SU-DHL-6 (cell line): Measurements from ENCODE around the gene PPFIBP2.

Source experiments
- H2AFZ ChIP-seq: fragments of 200-600 bp; sonication (generic); 2 replicates; pipeline ENCODE4 v1.6.1; 2014; ENCODE audit warnings: low read depth, mild to moderate bottlenecking, moderate library complexity, mixed read lengths, antibody characterized with exemption, low read length; ENCODE audit not compliant: severe bottlenecking
- H3F3A ChIP-seq: fragments of 200-600 bp; shearing (Covaris generic); 2 replicates; pipeline ENCODE4 v1.6.0; 2016; ENCODE audit warnings: antibody characterized with exemption, mild to moderate bottlenecking; ENCODE audit not compliant: insufficient read depth
- H3K27ac ChIP-seq: fragments of 200-600 bp; sonication (generic); 2 replicates; pipeline ENCODE4 v1.5.1; 2016; ENCODE audit warnings: low read depth, mild to moderate bottlenecking, low read length, moderate library complexity, mixed read lengths
- H3K27me3 ChIP-seq: fragments of 200-600 bp; sonication (generic), shearing (Covaris generic); 2 replicates; pipeline ENCODE4 v1.6.0; 2014; ENCODE audit warnings: mild to moderate bottlenecking, low read length
- H3K36me3 ChIP-seq: fragments of 200-600 bp; sonication (generic); 2 replicates; pipeline ENCODE4 v1.6.1; 2014; ENCODE audit warnings: mild to moderate bottlenecking, low read length, mixed read lengths
- H3K4me2 ChIP-seq: fragments of 300-600, 200-600 bp; shearing (Covaris generic), sonication (generic); 2 replicates; pipeline ENCODE4 v1.6.0; 2014; ENCODE audit warnings: low read length, low read depth, mild to moderate bottlenecking; ENCODE audit not compliant: poor library complexity, severe bottlenecking
- H3K4me3 ChIP-seq: fragments of 200-600 bp; sonication (generic); 2 replicates; pipeline ENCODE4 v1.5.1; 2014; ENCODE audit warnings: antibody characterized with exemption, low read length, mild to moderate bottlenecking, mixed read lengths; ENCODE audit not compliant: insufficient read depth, poor library complexity, severe bottlenecking
- H3K79me2 ChIP-seq: fragments of 200-600 bp; sonication (generic); 2 replicates; pipeline ENCODE4 v1.6.1; 2014; ENCODE audit warnings: mild to moderate bottlenecking, low read length, moderate library complexity; ENCODE audit not compliant: insufficient read depth
- H3K9ac ChIP-seq: fragments of 200-600 bp; sonication (generic); 2 replicates; pipeline ENCODE4 v1.7.0; 2014; ENCODE audit warnings: mild to moderate bottlenecking, low read length
- H3K9me2 ChIP-seq: fragments of 200-600 bp; sonication (generic); replicated peaks from 2 replicates; pipeline ENCODE4 v1.6.1; 2014; ENCODE audit warnings: low read length; ENCODE audit not compliant: insufficient read depth
- H3K9me3 ChIP-seq: fragments of 200-600 bp; sonication (generic); 2 replicates; pipeline ENCODE4 v1.6.1; 2014; ENCODE audit warnings: low read length, mixed read lengths; ENCODE audit not compliant: insufficient read depth
- H4K20me1 ChIP-seq: fragments of 200-600 bp; sonication (generic); 2 replicates; pipeline ENCODE4 v1.6.1; 2014; ENCODE audit warnings: low read depth, mild to moderate bottlenecking, antibody characterized with exemption, low read length, moderate library complexity, mixed read lengths
- CTCF ChIP-seq: fragments of 200-600 bp; sonication (generic); IDR thresholded peaks from one replicate; pipeline ENCODE4 v1.5.1; 2017; ENCODE audit warnings: antibody characterized with exemption, mild to moderate bottlenecking, low read length, moderate library complexity; ENCODE audit not compliant: insufficient read depth, poor library complexity, severe bottlenecking
- EZH2phosphoT487 ChIP-seq: fragments of 200-600 bp; sonication (generic), shearing (Covaris generic); conservative IDR thresholded peaks from 2 replicates; pipeline ENCODE4 v1.6.1; 2018; ENCODE audit warnings: mild to moderate bottlenecking, antibody characterized with exemption, low read length, moderate library complexity, mixed read lengths

PPFIBP2 gene

GRCh38 chr11:7587712-7588111 is 73.9 kb downstream of the PPFIBP2 start:
- no peak overlapping the region for H2AFZ ChIP-seq
- H3K36me3 ChIP-seq: no peaks in the 10 kb centered on the region
- no peak for TF ChIP-seq CTCF
- TF ChIP-seq EZH2phosphoT487: no peak
- H3K9me2 ChIP-seq: no peaks in the 10 kb centered on the region
- no peak overlapping the region for H3K4me2 ChIP-seq
- no peaks in the 10 kb centered on the region for H3F3A ChIP-seq
- H3K79me2 ChIP-seq: no peaks in the 10 kb centered on the region
- H4K20me1 ChIP-seq: no peaks in the 10 kb centered on the region
- H3K4me3 ChIP-seq: no peak overlapping the region
- no peaks in the 10 kb centered on the region for H3K9me3 ChIP-seq
- no peaks in the 10 kb centered on the region for H3K27me3 ChIP-seq
- H3K9ac ChIP-seq: no peak overlapping the region
- no peak overlapping the region for H3K27ac ChIP-seq

DNA sequence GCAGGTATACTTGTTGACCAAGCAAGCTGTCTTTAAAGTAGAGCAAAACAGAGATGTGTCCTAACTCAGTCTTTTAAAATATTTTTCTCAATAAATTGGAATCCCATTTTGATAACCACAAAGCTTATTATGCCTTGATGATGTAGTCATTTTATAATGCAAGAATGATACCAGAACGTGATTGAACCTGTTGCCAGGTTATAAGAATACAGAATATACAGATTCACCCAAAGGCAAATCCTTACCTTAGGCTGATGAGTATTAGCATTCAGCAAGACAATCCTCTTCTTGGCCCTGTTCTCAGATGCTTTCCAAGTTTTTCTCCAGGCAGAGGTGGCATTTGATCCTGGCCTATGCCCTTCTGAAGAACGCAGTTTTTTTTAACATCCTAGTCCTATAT is 76.1 kb downstream of the PPFIBP2 start:
- H3F3A ChIP-seq: no peaks in the 10 kb centered on the region
- H3K27me3 ChIP-seq: no peaks in the 10 kb centered on the region
- H3K27ac ChIP-seq: no peak overlapping the region
- H3K9ac ChIP-seq: no peak overlapping the region
- TF ChIP-seq EZH2phosphoT487 (no peak), CTCF (no peak)
- no peak overlapping the region for H3K4me2 ChIP-seq
- no peaks in the 10 kb centered on the region for H3K36me3 ChIP-seq
- H3K4me3 ChIP-seq: no peak overlapping the region
- H4K20me1 ChIP-seq: no peaks in the 10 kb centered on the region
- no peaks in the 10 kb centered on the region for H3K9me3 ChIP-seq
- no peaks in the 10 kb centered on the region for H3K79me2 ChIP-seq
- no peaks in the 10 kb centered on the region for H3K9me2 ChIP-seq
- no peak overlapping the region for H2AFZ ChIP-seq

GRCh38 chr11:7590529-7590928 is 76.7 kb downstream of the PPFIBP2 start:
- Histone ChIP-seq H3K79me2 (no peaks in the 10 kb centered on the region), H3K9me3 (no peaks in the 10 kb centered on the region), H3K9ac (no peak overlapping the region), H3K27me3 (no peaks in the 10 kb centered on the region), H3K9me2 (no peaks in the 10 kb centered on the region), H2AFZ (no peak overlapping the region), H3K4me2 (no peak overlapping the region), H3F3A (no peaks in the 10 kb centered on the region), H3K27ac (no peak overlapping the region), H3K4me3 (no peak overlapping the region), H3K36me3 (no peaks in the 10 kb centered on the region), H4K20me1 (no peaks in the 10 kb centered on the region)
- TF ChIP-seq CTCF (no peak), EZH2phosphoT487 (no peak)
